K562 (cell line): ENCODE measurements around the gene P2RX2. TPM values are rescaled to one million over a fixed set of nuclear protein-coding genes. Genes with fewer than 3 reads are reported as not detected.

Source experiments
- E2F1 ChIP-seq: sonication (generic); formaldehyde crosslinking; IDR thresholded peaks from 2 replicates; pipeline ENCODE4 v1.8.1; 2023; ENCODE audit warnings: mild to moderate bottlenecking, missing genetic modification reagents, moderate library complexity
- IRF1 ChIP-seq: sonication (generic); formaldehyde crosslinking; IDR thresholded peaks from 2 replicates; pipeline ENCODE4 v1.8.0; 2022; ENCODE audit warnings: missing genetic modification reagents, mild to moderate bottlenecking, borderline replicate concordance
- LCOR ChIP-seq: sonication (generic); formaldehyde crosslinking; IDR thresholded peaks from 2 replicates; pipeline ENCODE4 v1.8.0; 2022; ENCODE audit warnings: mild to moderate bottlenecking, missing genetic modification reagents
- POLR2A ChIP-seq: fragments of 450-650 bp; conservative IDR thresholded peaks from 2 replicates; pipeline ENCODE4 v1.6.1; 2016
- POLR2G ChIP-seq: fragments of 200-400 bp; formaldehyde crosslinking; IDR thresholded peaks from 2 replicates; pipeline ENCODE4 v1.6.1; 2017; ENCODE audit warnings: low read depth, mild to moderate bottlenecking, antibody characterized with exemption, low read length, moderate library complexity
- ZBTB33 ChIP-seq: sonication (generic); formaldehyde crosslinking; IDR thresholded peaks from 2 replicates; pipeline ENCODE4 v1.8.1; 2023; ENCODE audit warnings: mild to moderate bottlenecking, missing genetic modification reagents
- polyA plus RNA-seq, 8 experiments: library from polyadenylated mRNA; depleted of rRNA in 4 of 8; stranded (reverse) in 5 of 8; unstranded in 3 of 8; fragments of >200 nt; fragmentation: Nextera tagmentation in 2 of 8; fragmentation: Illumina TruSeq in 1 of 8; extraction: Ambion mirVana in 2 of 8; extraction: Trizol in 1 of 8; gene quantifications; 2 replicates each; pipeline versions ENCODE4 v1.2.1 to v1.2.3, GENCODE V29; 2011 to 2014; ENCODE audit warnings: inconsistent platforms in 1 of 8, missing spikeins in 1 of 8
- total RNA-seq, 7 experiments: library from RNA; depleted of rRNA in 6 of 7; stranded (reverse); fragments of >200 nt in 6 of 7; fragmentation: Illumina TruSeq in 2 of 7; extraction: Trizol in 2 of 7; gene quantifications; 2 replicates each; pipeline versions ENCODE4 v1.2.1 to v1.2.3, GENCODE V29; 2011 to 2021; ENCODE audit warnings: low replicate concordance in 1 of 7

The P2RX2 gene
- total and polyA plus RNA-seq, 9 of the 15 experiments (the other 6 are each of a cell fraction or from before 2014, with no cell fraction given): not detected

GRCh38 chr12:132572106-132572505, 46.5 kb upstream of the P2RX2 start (continued):
- TF ChIP-seq ZBTB33 (CRISPR knock-in tag): peak; percentile 15; the same call in 1 of the 2 replicates
- TF ChIP-seq IRF1 (CRISPR knock-in tag): no peak
- 0 out of 2 replicates have a peak, but pooled peaks have one; percentile 19 for TF ChIP-seq POLR2A
- TF ChIP-seq POLR2G: peak; percentile 33; the same call in 1 of the 2 replicates
- TF ChIP-seq LCOR (CRISPR knock-in tag): no peak
- no peak for TF ChIP-seq E2F1 (CRISPR knock-in tag)
